Keratinocyte (primary cell): ENCODE data around the gene IVL.

Experiments used
- CTCF ChIP-seq, 3 experiments: IDR thresholded peaks in 1 of 3; conservative IDR thresholded peaks in 1 of 3; optimal IDR thresholded peaks in 1 of 3; 2 replicates in 2 of 3; 3 replicates in 1 of 3; pipeline versions ENCODE3 to v1.5.1; 2011; ENCODE audit warnings: low read length in 3 of 3, mild to moderate bottlenecking in 3 of 3, moderate library complexity in 2 of 3, control low read depth in 1 of 3, inconsistent platforms in 1 of 3; ENCODE audit not compliant: insufficient read depth in 2 of 3; ENCODE audit errors: extremely low read depth in 1 of 3
- EZH2 ChIP-seq: IDR thresholded peaks from one replicate; pipeline ENCODE4 v1.6.1; 2012; ENCODE audit warnings: inconsistent platforms, mild to moderate bottlenecking, low read length, moderate library complexity

- no peak for TF ChIP-seq CTCF (optimal IDR thresholded peaks at IDR 0.05 in 1 of 3, IDR thresholded peaks at IDR 0.05 in 1 of 3, conservative IDR thresholded peaks at IDR 0.05 in 1 of 3; ENCODE audit: extremely low read depth in 1 of 3, insufficient read depth in 2 of 3, low read length in 3 of 3)
- TF ChIP-seq EZH2 = no peak
These were observed 51.6 kb downstream of the IVL start for GRCh38 chr1:152959801-152960451.
